WI38 (cell line): ENCODE measurements around the gene CLRN2.

Experiments
- H3K4me3 ChIP-seq: 2 replicates; pipeline ENCODE4 v1.5.1; 2011; ENCODE audit warnings: low read depth, mild to moderate bottlenecking, control low read depth, low read length
- CTCF ChIP-seq: IDR thresholded peaks from 2 replicates; pipeline ENCODE4 v1.5.1; 2012; ENCODE audit warnings: low read depth, mild to moderate bottlenecking, control low read depth, low read length

The CLRN2 gene

GRCh38 chr4:17515445-17516407 is 761 bp downstream of the CLRN2 start:
- no peak overlapping the region for H3K4me3 ChIP-seq
- TF ChIP-seq CTCF, result no peak

GRCh38 chr4:17516980-17517379 is 2.0 kb downstream of the CLRN2 start:
- no peak overlapping the region for H3K4me3 ChIP-seq
- no peak for TF ChIP-seq CTCF

- H3K4me3 ChIP-seq, result no peak overlapping the region
- no peak for TF ChIP-seq CTCF
Observed at GRCh38 chr4:17517664-17518063, 2.7 kb downstream of the CLRN2 start.

GRCh38 chr4:17521595-17521994 is 6.6 kb downstream of the CLRN2 start:
- H3K4me3 ChIP-seq, result no peak overlapping the region
- TF ChIP-seq CTCF, result no peak

- no peak for TF ChIP-seq CTCF
- H3K4me3 ChIP-seq, result no peak overlapping the region
Observed at GRCh38 chr4:17523662-17524061, 8.7 kb downstream of the CLRN2 start.

- TF ChIP-seq CTCF, result no peak
Observed at GRCh38 chr4:17526695-17527477, 11.9 kb downstream of the CLRN2 start.

More at GRCh38 chr4:17526695-17527477, 11.9 kb downstream of the CLRN2 start:
- no peak overlapping the region for H3K4me3 ChIP-seq
